Measurements from ENCODE around the gene PTPRD.

The PTPRD gene

GRCh38 chr9:8683496-8683895, 1929.3 kb downstream of the PTPRD start:
- no peak for DNase-seq (ENCODE audit: low spot score)

GRCh38 chr9:8680658-8681057, 1932.1 kb downstream of the PTPRD start:
- no peak for DNase-seq (ENCODE audit: low spot score)

GRCh38 chr9:8680157-8680556, 1932.6 kb downstream of the PTPRD start:
- no peak for DNase-seq (ENCODE audit: low spot score)

GRCh38 chr9:8679371-8679822, 1933.4 kb downstream of the PTPRD start:
- no peak for DNase-seq (ENCODE audit: low spot score)

GRCh38 chr9:8677741-8678140, 1935.1 kb downstream of the PTPRD start:
- no peak for DNase-seq (ENCODE audit: low spot score)

GRCh38 chr9:8674536-8674935, 1938.3 kb downstream of the PTPRD start:
- DNase-seq (ENCODE audit: low spot score), result no peak

- no peak for DNase-seq (ENCODE audit: low spot score)
Observed at GRCh38 chr9:8673830-8674229, 1939.0 kb downstream of the PTPRD start.

- no peak for DNase-seq (ENCODE audit: low spot score)
Observed at GRCh38 chr9:8670751-8671150, 1942.1 kb downstream of the PTPRD start.

- DNase-seq (ENCODE audit: low spot score), result no peak
Observed at GRCh38 chr9:8668751-8669150, 1944.1 kb downstream of the PTPRD start.

GRCh38 chr9:8668231-8668630, 1944.6 kb downstream of the PTPRD start:
- no peak for DNase-seq (ENCODE audit: low spot score)

- no peak for DNase-seq (ENCODE audit: low spot score)
Observed at GRCh38 chr9:8666060-8666459, 1946.7 kb downstream of the PTPRD start.

- DNase-seq (ENCODE audit: low spot score), result no peak
Observed at GRCh38 chr9:8660383-8660782, 1952.4 kb downstream of the PTPRD start.

- DNase-seq (ENCODE audit: low spot score), result no peak
Observed at GRCh38 chr9:8659108-8659507, 1953.7 kb downstream of the PTPRD start.

GRCh38 chr9:8655071-8655470, 1957.7 kb downstream of the PTPRD start:
- DNase-seq (ENCODE audit: low spot score), result no peak

- no peak for DNase-seq (ENCODE audit: low spot score)
Observed at GRCh38 chr9:8653855-8654254, 1958.9 kb downstream of the PTPRD start.

GRCh38 chr9:8653111-8653510, 1959.7 kb downstream of the PTPRD start:
- no peak for DNase-seq (ENCODE audit: low spot score)

GRCh38 chr9:8652255-8652654, 1960.5 kb downstream of the PTPRD start:
- no peak for DNase-seq (ENCODE audit: low spot score)

GRCh38 chr9:8651846-8652215, 1961.0 kb downstream of the PTPRD start:
- DNase-seq (ENCODE audit: low spot score), result no peak

GRCh38 chr9:8651070-8651845, 1961.5 kb downstream of the PTPRD start:
- no peak for DNase-seq (ENCODE audit: low spot score)

- no peak for DNase-seq (ENCODE audit: low spot score)
Observed at GRCh38 chr9:8649807-8650206, 1963.0 kb downstream of the PTPRD start.

GRCh38 chr9:8649160-8649559, 1963.6 kb downstream of the PTPRD start:
- DNase-seq (ENCODE audit: low spot score), result no peak

GRCh38 chr9:8648271-8648845, 1964.4 kb downstream of the PTPRD start:
- DNase-seq (ENCODE audit: low spot score), result no peak

GRCh38 chr9:8647824-8648223, 1965.0 kb downstream of the PTPRD start:
- DNase-seq (ENCODE audit: low spot score), result no peak

- no peak for DNase-seq (ENCODE audit: low spot score)
Observed at GRCh38 chr9:8644571-8644970, 1968.2 kb downstream of the PTPRD start.
